GM19025 (cell line): ENCODE data around the gene AKAP6.

ENCODE experiments used
- ATAC-seq: cut with Tn5 transposase; IDR thresholded peaks from one replicate; pipeline ENCODE4 v1.9.1; 2021; ENCODE audit warnings: mild to moderate bottlenecking, low read depth, moderate library complexity; ENCODE audit not compliant: unreplicated experiment

The AKAP6 gene

GRCh38 chr14:32602699-32603098, 273.6 kb downstream of the AKAP6 start:
- ATAC-seq, result no peak

- ATAC-seq, result peak; percentile 62
Measured at GRCh38 chr14:32603992-32604565, 275.0 kb downstream of the AKAP6 start.

GRCh38 chr14:32606301-32606700, 277.2 kb downstream of the AKAP6 start:
- ATAC-seq, result peak; percentile 39

- ATAC-seq, result no peak
Measured at GRCh38 chr14:32607399-32607798, 278.3 kb downstream of the AKAP6 start.

GRCh38 chr14:32608857-32609256, 279.8 kb downstream of the AKAP6 start:
- ATAC-seq, result no peak

- no peak for ATAC-seq
Measured at GRCh38 chr14:32609388-32609787, 280.3 kb downstream of the AKAP6 start.

- no peak for ATAC-seq
Measured at GRCh38 chr14:32611752-32612151, 282.7 kb downstream of the AKAP6 start.

- ATAC-seq, result no peak
Measured at GRCh38 chr14:32618991-32619390, 289.9 kb downstream of the AKAP6 start.

GRCh38 chr14:32620303-32620702, 291.2 kb downstream of the AKAP6 start:
- ATAC-seq, result no peak

GRCh38 chr14:32620724-32621123, 291.6 kb downstream of the AKAP6 start:
- no peak for ATAC-seq

- no peak for ATAC-seq
Measured at GRCh38 chr14:32621585-32621984, 292.5 kb downstream of the AKAP6 start.

GRCh38 chr14:32622742-32623141, 293.6 kb downstream of the AKAP6 start:
- ATAC-seq, result no peak

GRCh38 chr14:32623300-32624093, 294.4 kb downstream of the AKAP6 start:
- no peak for ATAC-seq

- no peak for ATAC-seq
Measured at GRCh38 chr14:32625211-32625610, 296.1 kb downstream of the AKAP6 start.

GRCh38 chr14:32627545-32628298, 298.6 kb downstream of the AKAP6 start:
- no peak for ATAC-seq

- no peak for ATAC-seq
Measured at GRCh38 chr14:32629236-32629635, 300.1 kb downstream of the AKAP6 start.

GRCh38 chr14:32630701-32631100, 301.6 kb downstream of the AKAP6 start:
- no peak for ATAC-seq

- ATAC-seq, result no peak
Measured at GRCh38 chr14:32633224-32633859, 304.2 kb downstream of the AKAP6 start.

- no peak for ATAC-seq
Measured at GRCh38 chr14:32633930-32634329, 304.8 kb downstream of the AKAP6 start.

GRCh38 chr14:32635061-32635719, 306.1 kb downstream of the AKAP6 start:
- ATAC-seq, result peak; percentile 74
